Fibroblast of lung (primary cell): ENCODE measurements around the gene CYP4Z1. TPM values are rescaled to one million over a fixed set of nuclear protein-coding genes. Genes with fewer than 3 reads are reported as not detected.

Source experiments
- DNase-seq, 2 donors: peaks; one replicate each; pipeline versions ENCODE4 v3.0.0 to v3.0.0-alpha.2; 2010; ENCODE audit warnings: low read depth in 2 of 2
- H2AFZ ChIP-seq: 2 replicates; pipeline ENCODE4 v1.5.1; 2012; ENCODE audit warnings: low read length, control low read depth, inconsistent platforms
- H3K27ac ChIP-seq: 2 replicates; pipeline ENCODE4 v1.5.1; 2011; ENCODE audit warnings: low read length, control low read depth; ENCODE audit not compliant: insufficient read depth
- H3K27me3 ChIP-seq: 2 replicates; pipeline ENCODE4 v1.5.1; 2011; ENCODE audit warnings: mild to moderate bottlenecking, low read length; ENCODE audit not compliant: control insufficient read depth, insufficient read depth
- H3K36me3 ChIP-seq: 2 replicates; pipeline ENCODE4 v1.5.1; 2011; ENCODE audit warnings: low read length; ENCODE audit not compliant: control insufficient read depth, insufficient read depth
- H3K4me1 ChIP-seq: 2 replicates; pipeline ENCODE4 v1.5.1; 2011; ENCODE audit warnings: low read length; ENCODE audit not compliant: control insufficient read depth, insufficient read depth; ENCODE audit errors: extremely low read depth
- H3K4me2 ChIP-seq: 2 replicates; pipeline ENCODE4 v1.5.1; 2011; ENCODE audit warnings: low read length, control low read depth; ENCODE audit not compliant: insufficient read depth; ENCODE audit errors: extremely low read depth
- H3K4me3 ChIP-seq, 4 experiments: fragments of 200-600 bp in 1 of 4; sonication (generic) in 1 of 4; replicated peaks in 1 of 4; 2 replicates each; pipeline ENCODE4 v1.5.1; 2011 to 2016; ENCODE audit warnings: low read length in 4 of 4, low read depth in 3 of 4, mild to moderate bottlenecking in 3 of 4, control low read depth in 2 of 4, inconsistent platforms in 1 of 4, mixed read lengths in 1 of 4; ENCODE audit not compliant: insufficient read depth in 1 of 4; ENCODE audit errors: control extremely low read depth in 1 of 4
- H3K79me2 ChIP-seq: 2 replicates; pipeline ENCODE4 v1.5.1; 2012; ENCODE audit warnings: mild to moderate bottlenecking, low read length, inconsistent platforms; ENCODE audit not compliant: control insufficient read depth, insufficient read depth
- H3K9ac ChIP-seq: 2 replicates; pipeline ENCODE4 v1.5.1; 2011; ENCODE audit warnings: mild to moderate bottlenecking, low read length, control low read depth; ENCODE audit not compliant: insufficient read depth
- H3K9me3 ChIP-seq: 2 replicates; pipeline ENCODE4 v1.5.1; 2012; ENCODE audit warnings: low read depth, low read length; ENCODE audit not compliant: control insufficient read depth, insufficient read depth
- H4K20me1 ChIP-seq: 2 replicates; pipeline ENCODE4 v1.5.1; 2011; ENCODE audit warnings: low read length; ENCODE audit not compliant: control insufficient read depth, insufficient read depth; ENCODE audit errors: extremely low read depth
- EZH2 ChIP-seq: IDR thresholded peaks from 2 replicates; pipeline ENCODE4 v1.5.1; 2012; ENCODE audit warnings: low read length, control low read depth, mild to moderate bottlenecking; ENCODE audit errors: missing control alignments
- polyA plus RNA-seq, 2 donors: library from polyadenylated mRNA; depleted of rRNA in 1 of 2; stranded (reverse) in 1 of 2; unstranded in 1 of 2; fragments of >200 nt; gene quantifications; 2 replicates each; pipeline ENCODE4 v1.2.1, GENCODE V29; 2011 to 2012; ENCODE audit warnings: missing spikeins in 1 of 2
- total RNA-seq: library from RNA; depleted of rRNA; stranded (reverse); fragments of >200 nt; gene quantifications from 2 replicates; pipeline ENCODE4 v1.2.1, GENCODE V29; 2014
- TF ChIP-seq, protein P1 (sequence below), 2 donors: IDR thresholded peaks in 1 of 2; conservative IDR thresholded peaks in 1 of 2; 1 replicate in 1 of 2; 2 replicates in 1 of 2; pipeline ENCODE4 v1.5.1; 2011 to 2012; ENCODE audit warnings: low read length in 2 of 2, control low read depth in 1 of 2, inconsistent platforms in 1 of 2, low read depth in 1 of 2, mild to moderate bottlenecking in 1 of 2

The CYP4Z1 gene
- total and polyA plus RNA-seq, 2 donors (not counting 1 experiment from before 2014, with no cell fraction given), result not detected

DNA sequence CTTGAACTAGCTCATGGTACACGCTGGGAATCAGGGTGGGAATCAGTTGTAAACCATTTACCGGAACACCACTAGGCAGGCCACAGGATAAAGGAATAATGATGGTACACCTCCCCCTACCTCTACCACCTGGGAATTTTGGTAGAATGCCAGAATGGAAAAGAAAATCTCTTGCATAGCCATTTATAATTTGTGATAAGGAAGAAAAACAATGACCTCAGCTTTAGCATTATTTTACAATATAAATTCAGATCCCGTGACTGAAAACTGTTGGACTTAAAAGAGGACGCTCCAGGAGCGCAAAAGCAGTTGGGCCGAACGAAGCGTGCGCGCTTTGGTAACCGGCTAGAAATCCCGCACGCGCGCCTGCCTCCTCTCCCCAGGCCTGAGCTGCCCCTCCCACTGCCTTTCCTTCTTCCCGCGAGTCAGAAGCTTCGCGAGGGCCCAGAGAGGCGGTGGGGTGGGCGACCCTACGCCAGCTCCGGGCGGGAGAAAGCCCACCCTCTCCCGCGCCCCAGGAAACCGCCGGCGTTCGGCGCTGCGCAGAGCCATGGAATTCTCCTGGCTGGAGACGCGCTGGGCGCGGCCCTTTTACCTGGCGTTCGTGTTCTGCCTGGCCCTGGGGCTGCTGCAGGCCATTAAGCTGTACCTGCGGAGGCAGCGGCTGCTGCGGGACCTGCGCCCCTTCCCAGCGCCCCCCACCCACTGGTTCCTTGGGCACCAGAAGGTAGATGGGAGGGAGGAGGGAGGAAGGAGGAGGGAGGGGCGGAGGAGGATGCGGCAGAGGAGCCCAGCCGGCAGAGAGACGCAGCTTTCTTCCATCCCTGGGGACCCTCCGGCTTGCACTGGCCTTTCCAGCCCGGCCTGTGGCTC, 43.5 kb upstream of the CYP4Z1 start, which contains the start of gene CYP4X1:
Gene CYP4X1, plus strand, starts transcription at position 402 of the 873 bp plus-strand sequence. Its CDS starts 149 bp downstream, at position 551.
- Histone ChIP-seq H3K4me1 (no peaks in the 10 kb centered on the region), H3K27ac (no peak within 1 kb of the TSS), H3K4me3 (no peak within 1 kb of the TSS), H3K4me2 (no peak within 1 kb of the TSS), H4K20me1 (no peaks in the 10 kb centered on the region), H3K27me3 (no peaks in the 10 kb centered on the region), H3K79me2 (no peaks in the 10 kb centered on the region), H3K9ac (no peak within 1 kb of the TSS), H2AFZ (no peak within 1 kb of the TSS), H3K36me3 (no peaks in the 10 kb centered on the region), H3K9me3 (no peaks in the 10 kb centered on the region)
- no peak for TF ChIP-seq EZH2
- DNase-seq, result peak in 1 of 2 donors; percentile 6

DNA sequence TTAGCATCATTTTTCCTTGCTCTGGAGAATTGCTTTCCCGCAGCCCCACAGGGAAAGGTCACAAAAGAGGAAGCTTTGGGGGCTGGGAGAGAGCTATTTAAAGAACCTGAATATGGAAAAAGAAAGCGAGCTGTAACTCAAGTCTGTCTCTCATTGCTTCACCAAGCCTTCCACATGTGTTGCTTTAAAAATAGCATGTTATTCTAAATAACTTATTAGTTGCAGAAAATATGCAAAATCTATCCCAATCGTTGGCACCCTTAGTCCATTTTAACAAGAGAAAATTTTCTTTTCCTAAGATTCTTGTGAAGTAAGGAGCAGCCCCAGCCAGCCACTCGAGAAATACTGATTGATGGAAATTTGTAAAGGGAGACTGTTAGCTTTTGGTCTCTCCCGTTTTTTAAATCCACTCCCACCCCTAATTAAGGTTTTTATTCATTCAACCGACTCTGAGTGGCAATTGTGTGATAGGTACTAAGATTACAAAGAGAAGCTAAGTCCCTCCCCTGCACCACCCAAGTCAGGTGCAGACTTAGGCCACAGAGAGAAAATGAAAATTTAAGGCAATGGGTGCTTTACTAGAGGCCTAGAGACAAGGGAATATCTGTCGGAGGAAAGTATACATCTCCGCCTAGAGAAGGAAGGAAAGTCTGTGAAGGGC, 42.8 kb upstream of the CYP4Z1 start:
- no peak overlapping the region for H2AFZ ChIP-seq
- DNase-seq, result no peak
- H3K27me3 ChIP-seq, result no peaks in the 10 kb centered on the region
- H3K79me2 ChIP-seq, result no peaks in the 10 kb centered on the region
- H3K4me1 ChIP-seq, result no peaks in the 10 kb centered on the region
- H3K9me3 ChIP-seq, result no peaks in the 10 kb centered on the region
- no peaks in the 10 kb centered on the region for H4K20me1 ChIP-seq
- no peak overlapping the region for H3K27ac ChIP-seq
- no peaks in the 10 kb centered on the region for H3K36me3 ChIP-seq
- TF ChIP-seq, protein P1, sequence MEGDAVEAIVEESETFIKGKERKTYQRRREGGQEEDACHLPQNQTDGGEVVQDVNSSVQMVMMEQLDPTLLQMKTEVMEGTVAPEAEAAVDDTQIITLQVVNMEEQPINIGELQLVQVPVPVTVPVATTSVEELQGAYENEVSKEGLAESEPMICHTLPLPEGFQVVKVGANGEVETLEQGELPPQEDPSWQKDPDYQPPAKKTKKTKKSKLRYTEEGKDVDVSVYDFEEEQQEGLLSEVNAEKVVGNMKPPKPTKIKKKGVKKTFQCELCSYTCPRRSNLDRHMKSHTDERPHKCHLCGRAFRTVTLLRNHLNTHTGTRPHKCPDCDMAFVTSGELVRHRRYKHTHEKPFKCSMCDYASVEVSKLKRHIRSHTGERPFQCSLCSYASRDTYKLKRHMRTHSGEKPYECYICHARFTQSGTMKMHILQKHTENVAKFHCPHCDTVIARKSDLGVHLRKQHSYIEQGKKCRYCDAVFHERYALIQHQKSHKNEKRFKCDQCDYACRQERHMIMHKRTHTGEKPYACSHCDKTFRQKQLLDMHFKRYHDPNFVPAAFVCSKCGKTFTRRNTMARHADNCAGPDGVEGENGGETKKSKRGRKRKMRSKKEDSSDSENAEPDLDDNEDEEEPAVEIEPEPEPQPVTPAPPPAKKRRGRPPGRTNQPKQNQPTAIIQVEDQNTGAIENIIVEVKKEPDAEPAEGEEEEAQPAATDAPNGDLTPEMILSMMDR (conservative IDR thresholded peaks at IDR 0.05 in 1 of 2, IDR thresholded peaks at IDR 0.05 in 1 of 2; ENCODE audit: low read depth in 1 of 2, low read length in 2 of 2), result no peak
- H3K9ac ChIP-seq, result no peak overlapping the region
- no peak overlapping the region for H3K4me3 ChIP-seq
- H3K4me2 ChIP-seq, result no peak overlapping the region

DNA sequence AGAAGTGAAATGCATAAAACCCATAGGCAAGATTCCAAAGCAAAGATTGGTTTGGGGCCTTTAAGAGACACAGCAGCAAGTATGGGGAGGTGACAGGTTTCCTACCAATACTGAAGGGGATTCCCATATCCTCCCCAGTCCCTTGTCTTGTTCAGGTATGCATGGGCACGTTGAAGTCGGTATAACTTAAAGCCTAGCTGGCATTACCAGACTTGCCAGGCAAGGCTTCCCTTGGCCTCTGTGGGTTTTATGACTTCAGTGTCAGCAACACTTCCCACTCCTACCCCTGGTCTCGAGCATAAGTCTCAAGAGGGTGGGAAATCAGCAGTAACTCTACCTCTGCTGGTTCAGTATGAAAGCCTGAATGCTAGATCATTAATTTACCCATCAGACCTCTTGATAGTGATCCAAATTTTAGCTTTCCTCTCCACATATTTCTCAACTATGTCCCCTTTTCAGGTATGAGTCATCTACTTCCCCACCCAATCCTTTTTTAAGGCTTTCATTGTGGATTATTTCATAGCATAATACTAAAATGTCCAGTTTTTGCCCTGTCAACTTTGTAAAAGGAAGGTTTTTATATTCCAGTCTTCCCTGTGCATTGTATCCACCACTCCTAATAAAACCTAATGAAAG, 36.7 kb upstream of the CYP4Z1 start:
- no peak overlapping the region for H2AFZ ChIP-seq
- H3K9ac ChIP-seq, result no peak overlapping the region
- no peak for DNase-seq
- TF ChIP-seq EZH2, result no peak
- TF ChIP-seq, protein P1 (conservative IDR thresholded peaks at IDR 0.05 in 1 of 2, IDR thresholded peaks at IDR 0.05 in 1 of 2; ENCODE audit: low read depth in 1 of 2, low read length in 2 of 2), result no peak
- H3K9me3 ChIP-seq, result no peaks in the 10 kb centered on the region
- no peak overlapping the region for H3K4me2 ChIP-seq
- H3K4me3 ChIP-seq, result no peak overlapping the region
- no peak overlapping the region for H3K27ac ChIP-seq
- no peaks in the 10 kb centered on the region for H3K27me3 ChIP-seq
- no peaks in the 10 kb centered on the region for H3K36me3 ChIP-seq
- no peaks in the 10 kb centered on the region for H3K4me1 ChIP-seq
- no peaks in the 10 kb centered on the region for H3K79me2 ChIP-seq
- no peaks in the 10 kb centered on the region for H4K20me1 ChIP-seq
